Stimulated activated naive CD4-positive, alpha-beta T cell treated with Interleukin-2 at 50 U/mL for 16 hours (primary cell): ENCODE results near the gene PAX5.

Experiments
- DNase-seq: peaks from one replicate; lab custom pipeline; 2025; lab: John Stamatoyannopoulos, UW

The PAX5 gene

DNA sequence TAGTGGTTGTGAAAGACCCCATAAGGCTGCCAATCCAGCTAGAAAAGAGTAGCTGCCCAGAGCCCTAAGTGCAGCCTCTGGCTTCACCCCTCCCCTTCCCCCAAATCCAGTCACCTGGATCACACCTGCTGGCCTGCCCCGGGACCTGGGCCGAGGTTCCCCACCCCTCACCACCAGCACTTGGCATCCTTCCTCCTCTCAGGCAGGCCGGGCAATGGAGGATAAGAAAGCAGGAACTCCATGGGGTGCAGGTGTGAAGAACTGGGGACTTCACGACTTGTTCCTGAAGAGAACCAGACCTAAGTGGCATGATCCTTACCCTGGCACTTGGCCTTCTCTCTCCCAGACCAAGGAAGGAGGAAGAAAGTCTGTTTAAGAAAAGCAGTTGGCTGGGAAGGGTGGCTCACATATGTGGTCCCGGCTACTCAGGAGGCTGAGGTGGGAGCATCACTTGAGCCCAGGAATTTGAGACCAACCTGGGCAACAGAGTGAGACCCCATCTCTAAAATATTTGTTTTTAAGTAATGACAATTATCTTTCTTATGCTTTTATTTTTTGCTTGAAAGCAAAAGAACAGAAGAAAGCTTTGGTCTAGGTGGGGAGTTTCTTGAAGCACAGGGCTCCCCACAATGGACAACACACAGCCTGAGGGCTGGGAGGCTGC lies 131.1 kb downstream of the PAX5 start:
- no peak for DNase-seq

DNA sequence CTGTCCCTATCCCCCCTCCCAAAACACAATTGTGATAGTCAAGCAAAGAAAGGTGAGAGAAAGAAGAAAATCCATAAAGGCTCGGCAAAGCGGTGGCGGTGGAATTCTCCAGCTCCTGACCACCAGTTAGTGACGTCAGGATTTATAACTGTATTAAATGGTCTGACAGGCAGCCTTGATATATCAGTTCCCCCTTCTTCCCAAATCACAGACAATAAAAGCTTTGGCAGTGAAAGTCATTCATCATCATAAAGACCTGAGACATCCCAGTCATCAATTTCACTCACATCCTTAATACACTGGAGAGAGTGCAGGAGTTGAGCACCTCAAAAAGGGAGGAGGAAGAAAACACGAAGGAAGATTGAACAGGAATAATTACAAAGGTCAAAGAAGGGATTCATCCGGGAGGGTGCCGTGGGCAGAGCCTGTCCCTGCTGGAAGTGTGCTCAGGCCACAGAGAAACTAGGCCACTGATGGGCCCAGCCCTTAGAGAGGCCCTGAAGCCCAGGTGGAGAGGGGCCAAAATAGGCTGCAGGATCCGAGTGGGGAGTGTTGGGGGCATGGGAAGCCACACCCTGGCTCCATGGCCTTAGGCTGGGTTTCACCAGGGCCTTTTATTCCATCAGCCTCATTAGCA lies 131.9 kb downstream of the PAX5 start:
- DNase-seq, result no peak

DNA sequence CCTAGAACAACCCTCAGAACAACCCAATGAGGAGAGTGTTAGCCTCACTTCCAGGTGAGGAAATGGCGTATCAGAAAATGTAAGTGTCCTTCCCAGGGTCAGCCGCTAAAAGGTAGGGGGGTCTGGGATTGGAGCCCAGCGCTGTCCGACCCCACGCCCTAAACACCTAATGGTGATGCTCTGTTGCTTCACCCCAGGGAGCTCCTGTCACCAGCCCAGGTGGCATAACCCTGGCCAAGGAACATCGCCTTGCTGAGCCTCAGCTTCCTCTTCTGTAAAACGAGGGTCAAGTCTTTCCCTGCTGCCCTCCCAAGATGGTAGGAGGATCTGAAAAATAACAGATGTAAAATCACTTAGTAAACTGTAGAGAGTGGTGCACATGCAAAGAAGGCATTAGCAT lies 132.5 kb downstream of the PAX5 start:
- no peak for DNase-seq

DNA sequence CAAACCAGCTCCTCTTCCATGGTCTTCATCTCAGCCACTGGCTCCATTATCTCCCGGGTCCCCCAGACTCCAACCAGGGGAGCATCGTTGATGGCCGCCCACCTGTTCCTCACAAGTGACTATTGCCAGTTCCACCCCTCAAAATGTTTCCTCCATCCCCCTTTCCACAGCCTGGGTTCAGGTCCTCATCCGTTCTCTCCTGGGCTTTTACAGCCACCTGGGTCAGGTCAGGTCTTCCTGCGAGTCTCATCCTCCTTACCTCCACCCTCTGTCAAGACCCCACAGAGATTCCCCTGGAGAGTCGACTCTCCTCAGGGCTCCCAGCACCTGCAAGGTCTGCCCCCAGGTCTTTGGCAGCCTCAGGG lies 133.2 kb downstream of the PAX5 start:
- no peak for DNase-seq

DNA sequence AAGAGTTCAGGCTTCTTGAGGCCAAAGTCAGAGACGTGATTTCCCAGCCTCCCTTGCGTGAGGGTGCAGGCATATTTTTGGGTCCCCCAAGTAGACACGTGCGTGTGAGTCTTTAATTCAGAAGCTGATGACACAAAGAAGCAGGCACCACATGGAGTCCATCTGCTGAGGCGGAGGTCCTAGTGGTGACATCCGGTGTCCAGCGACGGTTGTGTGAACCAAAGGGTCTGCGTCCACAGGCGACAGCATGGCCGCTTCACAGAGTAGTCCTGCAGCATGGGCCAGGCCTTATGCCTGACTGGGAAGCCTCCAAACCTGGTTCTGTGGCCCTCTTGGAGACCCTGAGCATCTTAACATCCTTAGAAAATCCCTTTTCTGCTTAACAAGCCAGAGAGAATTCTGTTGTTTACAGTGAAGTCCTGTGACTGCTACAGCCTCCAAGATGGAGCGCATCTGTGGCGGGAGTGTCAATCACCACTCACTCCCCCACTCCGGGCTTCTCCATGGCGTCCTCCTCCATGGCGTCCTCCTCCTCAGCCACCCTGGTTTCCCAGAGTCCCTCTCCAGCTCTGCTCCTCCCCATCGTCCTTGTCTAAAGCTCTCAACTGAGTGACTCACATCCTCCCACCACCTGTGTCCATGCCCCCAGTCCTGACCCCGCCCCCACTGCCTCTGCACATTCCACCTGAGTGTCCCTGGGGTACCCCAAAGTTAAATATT lies 133.8 kb downstream of the PAX5 start:
- no peak for DNase-seq

DNA sequence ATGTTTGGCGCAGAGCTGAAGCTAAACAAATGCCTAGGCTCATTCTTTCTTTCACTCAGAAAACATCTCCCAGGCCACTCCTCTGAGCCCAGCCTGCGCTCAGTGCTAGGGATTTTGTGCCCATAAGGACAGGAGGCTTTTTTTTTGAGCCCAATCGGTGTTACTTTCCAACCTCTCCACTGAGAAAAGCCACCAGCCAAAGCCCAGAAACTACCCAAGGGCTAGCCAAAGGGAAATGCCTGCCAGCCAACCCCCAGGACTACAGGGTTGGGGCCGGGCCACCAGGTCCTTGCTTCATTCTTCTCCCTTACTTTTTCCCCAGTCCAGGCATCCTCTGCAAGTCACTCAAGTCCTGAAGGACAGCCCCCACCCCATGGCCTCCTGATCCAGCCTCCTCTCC lies 134.7 kb downstream of the PAX5 start:
- no peak for DNase-seq

DNA sequence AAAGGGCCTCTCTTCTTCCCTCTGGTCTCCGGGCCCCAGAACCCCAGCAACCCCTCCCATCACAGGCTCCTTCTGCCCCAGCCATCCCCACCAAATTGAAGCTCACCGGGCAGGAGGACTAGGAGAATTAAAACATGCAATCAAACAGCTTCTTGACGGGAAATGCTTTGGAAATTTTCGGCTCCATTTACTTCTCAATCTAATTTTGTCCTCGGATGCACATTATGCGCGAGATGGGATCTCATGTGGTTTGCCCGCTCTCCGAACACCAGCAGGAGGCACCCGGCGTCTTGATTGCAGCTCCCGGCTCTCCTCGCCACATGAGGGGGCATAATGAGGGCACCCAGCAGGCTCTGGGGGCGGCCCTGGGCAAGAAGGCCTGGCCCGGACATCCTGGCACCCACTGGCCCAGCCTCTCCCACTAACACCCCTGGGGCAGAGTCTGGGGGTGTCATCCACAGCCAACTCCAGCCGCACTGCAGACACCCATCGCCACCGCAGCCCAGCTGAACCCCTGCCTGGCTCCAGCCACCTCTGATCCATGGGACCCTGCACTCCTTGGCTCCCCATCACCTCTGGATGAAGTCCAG lies 135.5 kb downstream of the PAX5 start:
- DNase-seq, result no peak

DNA sequence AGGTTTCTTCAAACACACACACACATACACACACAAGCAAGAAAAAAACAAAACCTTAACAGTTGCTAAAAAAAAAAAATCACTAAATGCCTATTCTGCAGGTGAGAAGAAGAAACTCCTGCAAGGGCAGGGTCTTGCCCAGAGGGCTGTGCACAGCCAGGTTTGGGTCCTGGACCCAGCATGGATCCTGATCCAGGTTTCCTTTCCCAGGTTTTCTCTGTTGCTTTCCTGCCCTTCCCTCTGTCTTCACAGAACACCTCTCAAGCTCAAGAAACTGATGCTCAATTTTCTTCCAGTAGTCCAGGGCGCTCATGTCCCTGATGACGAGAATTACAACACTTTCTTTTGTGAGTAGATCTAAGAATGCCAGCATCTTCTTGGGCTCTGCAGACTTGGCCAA lies 136.6 kb downstream of the PAX5 start:
- no peak for DNase-seq

DNA sequence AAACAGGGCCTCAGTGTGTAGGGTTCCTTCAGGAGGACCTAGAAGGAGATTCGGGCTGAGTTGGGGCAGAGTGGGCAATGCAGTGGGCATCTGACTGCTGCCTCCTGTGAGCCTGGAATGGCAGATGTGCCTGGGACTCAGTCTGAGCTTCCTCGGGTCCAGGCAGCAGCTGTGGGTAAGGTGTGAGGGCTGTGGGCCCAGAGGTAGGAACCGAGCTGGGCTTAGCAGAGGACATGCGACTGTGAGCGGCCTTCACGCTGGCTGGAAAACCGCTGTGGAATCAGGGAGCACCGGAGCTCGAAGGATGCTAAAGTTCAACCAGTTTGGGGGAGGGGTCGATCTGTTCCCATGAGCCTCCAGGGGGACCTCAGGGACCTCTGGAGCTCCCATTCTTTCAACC lies 137.0 kb downstream of the PAX5 start:
- DNase-seq, result no peak

DNA sequence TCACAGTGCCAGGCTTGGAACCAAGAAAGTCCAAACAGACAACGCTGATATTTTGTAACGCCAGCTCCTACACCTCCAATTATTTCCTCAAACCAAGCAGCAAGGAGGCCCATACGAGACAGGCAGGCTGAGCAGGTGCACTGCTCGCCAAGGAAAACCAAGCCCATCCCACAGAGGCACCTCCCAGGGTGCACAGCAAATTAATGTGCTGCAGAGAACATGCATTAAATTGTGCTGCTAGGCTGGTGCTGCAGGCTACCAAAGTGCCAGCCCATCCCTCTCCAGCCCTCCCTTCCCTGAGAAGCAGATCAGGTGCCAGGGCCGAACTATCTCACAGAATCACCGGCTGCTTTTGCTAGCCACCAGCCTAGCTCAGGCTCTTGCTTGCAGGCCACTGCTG lies 137.8 kb downstream of the PAX5 start:
- no peak for DNase-seq

DNA sequence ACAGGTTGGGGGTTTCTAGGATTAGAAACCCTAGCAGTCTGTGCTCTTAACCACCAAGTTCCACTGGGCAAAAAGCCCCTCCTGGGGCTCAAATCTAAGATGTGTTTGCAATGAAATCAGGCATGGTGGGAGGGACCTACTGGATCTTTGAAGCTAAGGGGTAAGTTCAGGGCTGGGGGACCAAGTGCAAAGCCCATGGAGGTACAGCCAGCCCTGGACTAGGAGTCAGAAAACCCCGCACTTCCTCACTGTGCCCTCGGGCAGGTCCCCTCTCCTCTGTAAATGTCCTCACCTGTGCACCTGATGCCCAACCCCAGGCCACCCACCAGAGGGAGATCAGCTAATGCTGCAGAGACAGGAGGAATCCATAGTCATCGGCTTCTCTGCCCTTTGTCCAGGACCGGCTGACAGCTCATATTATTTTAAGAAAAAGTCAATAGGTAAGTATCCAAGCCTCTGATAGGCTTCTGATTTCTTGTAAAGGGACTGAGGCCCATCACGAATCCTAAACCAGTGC lies 138.3 kb downstream of the PAX5 start:
- DNase-seq, result no peak

DNA sequence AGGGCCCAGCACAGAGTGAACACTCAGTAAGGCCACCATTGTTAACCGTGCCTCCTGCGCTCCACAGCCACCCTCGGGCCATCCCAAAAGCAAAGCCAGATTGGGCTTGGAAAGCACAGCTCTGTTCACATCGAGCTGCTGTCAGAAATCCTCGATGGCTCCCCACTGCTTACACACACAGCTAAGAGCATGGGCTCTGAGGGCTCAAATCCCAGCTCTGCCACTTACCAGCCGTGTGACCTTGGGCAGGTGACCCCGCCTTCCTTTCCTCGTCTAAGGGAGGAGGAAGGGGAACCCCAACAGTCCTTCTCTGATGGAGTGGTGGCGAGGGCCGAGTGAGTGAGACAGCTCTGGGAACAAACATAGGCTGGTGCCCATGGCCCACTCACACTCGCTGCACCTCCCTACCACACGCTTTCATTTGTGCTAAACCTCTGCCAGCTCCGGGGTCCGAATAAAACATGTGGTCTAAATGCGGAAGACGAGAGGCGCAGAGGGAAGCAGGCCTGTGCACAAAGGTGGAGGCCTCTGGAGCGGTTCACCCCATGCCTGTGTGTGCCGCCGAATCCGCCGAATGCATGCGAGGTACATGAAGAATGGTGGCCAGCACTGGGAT lies 139.3 kb downstream of the PAX5 start:
- no peak for DNase-seq

DNA sequence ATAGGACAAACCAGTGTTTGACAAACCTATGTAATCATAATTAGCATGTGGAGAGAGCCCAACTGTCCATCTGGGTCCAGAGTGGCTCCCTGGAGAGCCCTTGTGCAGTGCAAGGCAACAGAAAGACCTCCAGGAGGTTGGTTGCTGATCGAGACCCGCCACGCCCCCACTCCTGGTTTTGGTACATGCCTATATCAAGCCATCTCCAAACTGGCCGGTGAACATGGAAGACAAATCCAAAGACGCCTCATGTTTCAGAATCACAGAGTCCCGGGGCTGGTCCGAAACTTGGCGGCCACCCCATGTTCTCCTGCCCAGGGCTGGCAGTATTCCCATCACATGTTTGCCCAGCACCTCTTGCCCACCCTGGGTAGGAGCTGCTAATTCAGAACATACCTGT lies 140.2 kb downstream of the PAX5 start:
- DNase-seq, result no peak

DNA sequence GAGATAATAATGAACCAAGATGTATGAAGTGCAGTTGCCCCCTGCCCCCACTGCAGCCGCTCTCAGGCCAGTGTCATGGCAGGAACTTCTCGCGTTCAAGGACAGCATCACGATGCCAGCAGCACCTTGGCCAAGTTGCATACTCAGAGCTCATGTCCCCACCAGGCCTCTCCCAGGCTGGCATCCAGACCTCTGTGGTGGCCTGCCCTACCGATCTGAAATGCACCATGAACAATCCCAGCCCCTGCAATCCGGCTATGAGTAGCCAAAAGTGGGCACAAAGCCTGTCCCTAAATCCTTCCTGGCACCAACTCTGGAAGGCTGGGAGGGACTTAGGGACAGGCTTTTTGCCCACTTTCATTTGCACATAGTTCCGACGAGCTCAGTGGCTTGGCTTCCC lies 140.9 kb downstream of the PAX5 start:
- no peak for DNase-seq

DNA sequence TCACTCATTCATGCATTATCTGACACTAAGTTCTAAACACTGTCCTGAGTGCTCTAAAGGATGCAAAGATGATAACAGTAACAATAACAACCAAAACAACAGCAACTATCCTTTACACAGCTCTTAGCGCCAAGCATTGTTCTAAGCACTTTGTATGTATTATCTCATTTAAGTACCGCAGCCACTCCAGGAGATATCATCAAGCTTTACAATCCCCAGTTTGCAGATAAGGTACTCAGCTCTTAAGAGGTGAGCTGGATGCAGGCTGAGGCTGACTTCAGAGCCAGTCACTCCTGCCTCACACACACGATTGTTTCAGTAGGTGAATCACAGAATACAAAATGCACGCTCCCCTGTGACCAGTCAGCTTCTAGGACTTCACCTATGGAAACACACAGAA lies 141.8 kb downstream of the PAX5 start:
- no peak for DNase-seq

DNA sequence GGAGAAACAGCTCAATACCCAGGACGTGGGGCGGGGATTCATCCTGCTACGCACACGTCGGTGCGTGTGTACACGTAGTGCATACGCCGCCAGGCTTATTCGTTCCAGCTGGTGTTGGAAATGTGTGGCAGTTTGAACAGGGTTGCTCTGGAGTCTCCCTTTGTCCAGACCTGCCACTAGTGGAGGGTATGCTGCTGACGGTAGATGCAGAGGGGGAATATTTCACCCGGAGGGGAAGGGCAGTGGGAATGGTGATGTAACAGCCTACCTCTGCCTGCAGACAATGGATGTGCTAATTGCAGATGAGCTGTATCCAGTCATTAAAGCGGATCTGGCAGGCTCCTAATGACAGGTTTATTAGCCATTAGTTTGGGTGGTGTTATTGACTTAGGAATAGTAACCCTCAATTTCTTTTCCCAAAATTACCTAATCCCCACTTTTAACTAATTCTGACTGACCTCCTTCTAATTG lies 142.7 kb downstream of the PAX5 start:
- no peak for DNase-seq

DNA sequence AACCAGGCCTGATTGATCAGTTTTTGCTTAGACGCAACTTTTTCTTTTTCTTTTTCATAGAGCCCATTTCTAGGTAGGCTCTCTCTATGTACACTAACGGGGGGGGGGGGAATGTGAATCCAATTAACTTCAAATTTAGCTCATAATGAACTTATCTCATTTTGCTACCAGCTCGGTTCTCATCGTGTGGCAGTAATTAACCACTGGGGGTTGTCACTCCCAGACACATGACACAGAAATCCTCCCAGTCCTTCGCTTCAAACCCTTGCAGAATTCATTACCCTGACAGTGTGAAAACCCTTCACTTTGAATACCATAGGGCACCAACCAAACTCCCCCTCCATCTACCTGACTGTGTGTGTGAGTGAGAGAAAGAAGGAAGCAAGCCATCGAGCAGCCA lies 144.2 kb downstream of the PAX5 start:
- DNase-seq, result no peak

DNA sequence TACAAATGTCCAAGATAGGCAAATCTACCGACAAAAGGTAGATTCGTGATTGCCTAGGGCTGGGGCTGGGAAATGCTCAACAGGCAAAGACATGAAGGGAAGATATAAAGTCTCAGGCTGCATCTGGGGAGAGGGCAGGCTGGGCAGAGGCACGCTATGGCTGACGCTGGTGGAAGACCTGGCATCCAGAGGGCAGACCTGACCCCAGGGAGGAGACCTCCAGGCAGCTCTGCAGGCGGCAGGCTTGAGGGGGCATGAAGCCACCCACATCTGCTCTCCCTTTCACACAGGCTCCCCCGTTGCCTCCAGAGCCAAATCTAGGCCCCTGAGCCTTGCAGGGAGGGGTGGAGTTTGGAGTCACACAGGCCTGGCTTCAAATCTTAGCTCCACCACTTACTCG lies 145.5 kb downstream of the PAX5 start:
- DNase-seq, result no peak

DNA sequence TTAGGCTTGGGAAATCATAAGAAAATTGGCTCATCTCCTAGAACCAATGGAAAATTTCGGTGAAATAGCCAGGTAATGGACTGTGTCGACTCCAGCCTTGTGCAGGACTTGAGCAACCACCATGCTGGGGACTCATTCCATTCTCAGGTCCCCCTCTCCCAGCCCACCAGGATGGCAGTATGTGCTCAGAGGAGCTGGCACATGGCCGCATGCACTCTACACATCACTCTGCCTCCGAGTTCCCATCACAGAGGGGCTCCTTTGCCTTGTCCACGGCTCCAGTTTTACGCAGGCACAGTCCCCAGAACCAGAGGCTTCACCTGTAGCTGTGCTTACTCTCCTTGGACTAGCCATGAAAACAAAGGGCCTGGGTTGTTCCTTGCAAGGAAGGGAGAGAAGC lies 149.3 kb downstream of the PAX5 start:
- DNase-seq, result no peak

DNA sequence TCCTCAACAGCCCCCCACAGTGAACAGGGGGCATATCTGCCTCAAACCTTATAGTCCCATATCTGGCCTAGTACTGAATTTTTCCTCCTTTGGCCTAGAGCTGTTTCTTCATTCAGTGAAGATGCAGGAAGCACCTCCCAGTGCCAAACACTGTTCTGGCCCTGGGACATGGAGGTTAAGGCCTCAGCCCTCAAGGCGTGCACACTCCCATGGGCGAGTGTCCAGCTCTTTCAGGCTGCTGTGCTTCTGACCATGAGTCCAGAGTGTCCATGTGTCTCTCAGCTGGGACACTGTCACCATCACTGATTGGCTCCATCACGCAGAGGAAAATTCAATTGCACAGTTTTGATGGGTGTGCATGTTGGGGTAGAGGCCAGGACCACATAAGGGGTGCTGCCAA lies 151.5 kb downstream of the PAX5 start:
- DNase-seq, result no peak

DNA sequence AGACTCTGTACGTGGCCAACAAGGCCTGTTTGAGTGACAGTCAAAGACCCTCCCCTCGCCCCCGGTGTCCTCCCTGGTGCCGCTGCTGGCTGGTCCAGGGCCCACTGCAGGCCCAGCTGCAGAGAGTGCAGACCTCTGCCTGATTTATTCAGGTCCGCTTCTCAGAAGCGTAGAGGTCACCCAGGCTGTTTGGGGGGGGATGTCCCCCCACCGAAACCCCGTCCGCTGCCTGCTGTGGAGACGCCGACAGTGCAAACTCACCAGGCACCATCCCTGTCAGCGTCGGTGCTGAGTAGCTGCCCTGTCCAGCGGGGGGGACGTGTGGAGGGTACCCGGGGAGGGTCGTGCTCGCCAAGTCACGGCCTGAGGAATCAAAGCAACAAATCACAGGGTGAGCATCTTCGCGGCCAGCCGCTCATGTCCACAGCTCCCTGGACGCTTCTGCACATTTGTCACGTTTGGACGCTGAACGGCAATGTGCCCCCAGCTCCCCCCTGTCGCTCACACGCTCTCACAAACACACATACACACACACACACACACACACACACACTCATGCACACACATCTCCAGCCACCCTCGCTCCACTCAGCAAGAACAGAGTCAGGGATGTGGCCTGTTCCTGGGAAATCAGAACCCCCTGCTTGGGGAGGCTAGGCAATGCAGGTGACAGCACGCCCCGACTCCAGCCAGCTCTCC lies 152.2 kb downstream of the PAX5 start:
- no peak for DNase-seq

DNA sequence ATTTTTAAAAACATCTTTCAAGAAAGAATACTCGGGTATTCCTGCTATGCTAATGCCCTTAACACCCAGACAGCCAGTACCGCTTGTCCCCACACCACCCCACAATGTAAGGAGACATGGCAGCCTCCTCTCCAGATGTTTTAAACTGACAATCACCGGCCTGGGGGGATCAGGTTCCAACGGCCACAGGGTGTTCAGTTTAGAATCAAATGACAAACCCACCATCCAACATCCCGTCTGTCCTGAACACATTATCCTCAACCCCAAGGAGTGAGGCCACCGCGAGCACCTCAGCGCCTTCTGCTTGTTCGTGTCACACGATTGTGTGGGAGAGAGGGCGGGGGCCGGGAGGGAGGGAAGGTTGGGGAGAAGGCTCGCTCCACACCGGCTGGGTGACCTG lies 152.8 kb downstream of the PAX5 start:
- no peak for DNase-seq
